Activated CD4-positive, alpha-beta memory T cell treated with anti-CD3 and anti-CD28 coated beads for 36 hours (primary cell): Measurements from ENCODE around the gene PABPN1L. TPM values are rescaled to one million over a fixed set of nuclear protein-coding genes. Genes with fewer than 3 reads are reported as not detected.

Source experiments
- CTCF ChIA-PET: fragments of 350-600 bp; sonication (Branson Sonifier 250); formaldehyde crosslinking; loops from one replicate; lab custom pipeline; 2021; ENCODE audit warnings: antibody characterized with exemption, inconsistent platforms; lab: Charles Lee
- POLR2A ChIA-PET: fragments of 350-600 bp; sonication (Branson Sonifier 250); formaldehyde crosslinking; loops from one replicate; lab custom pipeline; 2021; ENCODE audit warnings: antibody characterized with exemption; lab: Charles Lee
- DNase-seq: peaks from one replicate; pipeline ENCODE4 v3.0.0-alpha.2; 2020
- H3K27ac Mint-ChIP-seq: one replicate; pipeline ENCODE4 v1.8.0; 2021; ENCODE audit warnings: mixed read lengths
- H3K27me3 Mint-ChIP-seq: one replicate; pipeline ENCODE4 v1.8.0; 2021; ENCODE audit warnings: mixed read lengths
- H3K36me3 Mint-ChIP-seq: one replicate; pipeline ENCODE4 v1.8.0; 2021; ENCODE audit warnings: mixed read lengths
- H3K4me1 Mint-ChIP-seq: one replicate; pipeline ENCODE4 v1.8.0; 2021; ENCODE audit warnings: low read depth, mixed read lengths
- H3K4me3 Mint-ChIP-seq: one replicate; pipeline ENCODE4 v1.8.0; 2021; ENCODE audit warnings: mild to moderate bottlenecking, mixed read lengths
- H3K9me3 Mint-ChIP-seq: one replicate; pipeline ENCODE4 v1.8.0; 2021; ENCODE audit warnings: mixed read lengths
- intact Hi-C: fragments of 100-400 bp; cut with micrococcal nuclease; formaldehyde crosslinking; loops from one replicate; pipeline ENCODE4 v1.15.1; 2023
- total RNA-seq, 2 experiments: library from RNA; stranded (reverse); gene quantifications; one replicate each; pipeline ENCODE4 v1.2.3, GENCODE V29; 2021

PABPN1L gene
- total RNA-seq, 2 experiments from 2014 or later, result not detected

GRCh38 chr16:88867581-88868246 lies 1.3 kb upstream of the PABPN1L start:
- Mint-ChIP-seq H3K4me1 (peaks cover 5% of the 10 kb centered on the region), H3K36me3 (no peaks in the 10 kb centered on the region), H3K4me3 (no peak overlapping the region), H3K27me3 (peaks cover 10% of the 10 kb centered on the region), H3K9me3 (no peaks in the 10 kb centered on the region), H3K27ac (no peak overlapping the region)
- DNase-seq, result no peak
- ChIA-PET POLR2A (no interaction called here), CTCF (interaction anchor here (1.6 kb wide), 1 partner anchor 10 kb away, joined by 4 read pairs; no protein-coding TSS in a partner anchor)
- intact Hi-C loops, result no loop called here

- POLR2A ChIA-PET, result no interaction called here
- Mint-ChIP-seq H3K4me1 (peaks cover 2% of the 10 kb centered on the region), H3K27me3 (peaks cover 5% of the 10 kb centered on the region), H3K4me3 (no peak overlapping the region), H3K27ac (no peak overlapping the region), H3K36me3 (peaks cover 4% of the 10 kb centered on the region), H3K9me3 (no peaks in the 10 kb centered on the region)
- CTCF ChIA-PET, result interaction anchor here (1.5 kb wide), 1 partner anchor 50 kb away, joined by 3 read pairs; no protein-coding TSS in a partner anchor
- intact Hi-C loops, result no loop called here
- no peak for DNase-seq
These were observed 718 bp downstream of the PABPN1L start for GRCh38 chr16:88865742-88866141.

- intact Hi-C loops, result no loop called here
- DNase-seq, result no peak
- peaks cover 1% of the 10 kb centered on the region for H3K27me3 Mint-ChIP-seq
- no peak overlapping the region for H3K4me3 Mint-ChIP-seq
- no peak overlapping the region for H3K27ac Mint-ChIP-seq
- H3K36me3 Mint-ChIP-seq, result peaks cover 4% of the 10 kb centered on the region
- H3K4me1 Mint-ChIP-seq, result no peaks in the 10 kb centered on the region
- no peaks in the 10 kb centered on the region for H3K9me3 Mint-ChIP-seq
- ChIA-PET CTCF (interaction anchor here (1.5 kb wide), 1 partner anchor 50 kb away, joined by 3 read pairs; no protein-coding TSS in a partner anchor), POLR2A (no interaction called here)
These were observed 1.1 kb downstream of the PABPN1L start for GRCh38 chr16:88865310-88865709.

- peaks cover 7% of the 10 kb centered on the region for H3K36me3 Mint-ChIP-seq
- DNase-seq, result no peak
- no peaks in the 10 kb centered on the region for H3K9me3 Mint-ChIP-seq
- intact Hi-C loops, result no loop called here
- POLR2A ChIA-PET, result no interaction called here
- no peak overlapping the region for H3K4me3 Mint-ChIP-seq
- CTCF ChIA-PET, result interaction anchor here (1.5 kb wide), 1 partner anchor 49 kb away, joined by 3 read pairs; no protein-coding TSS in a partner anchor
- no peaks in the 10 kb centered on the region for H3K27me3 Mint-ChIP-seq
- no peaks in the 10 kb centered on the region for H3K4me1 Mint-ChIP-seq
- no peak overlapping the region for H3K27ac Mint-ChIP-seq
These were observed 1.9 kb downstream of the PABPN1L start for GRCh38 chr16:88864521-88864920.

- POLR2A ChIA-PET, result no interaction called here
- Mint-ChIP-seq H3K27ac (no peak overlapping the region), H3K9me3 (no peaks in the 10 kb centered on the region), H3K4me3 (no peak overlapping the region), H3K4me1 (no peaks in the 10 kb centered on the region), H3K36me3 (peaks cover 7% of the 10 kb centered on the region), H3K27me3 (no peaks in the 10 kb centered on the region)
- DNase-seq, result no peak
- intact Hi-C loops, result no loop called here
- CTCF ChIA-PET, result no interaction called here
These were observed 2.4 kb downstream of the PABPN1L start for GRCh38 chr16:88864099-88864498.

- Mint-ChIP-seq H3K27me3 (no peaks in the 10 kb centered on the region), H3K4me3 (no peak overlapping the region), H3K9me3 (no peaks in the 10 kb centered on the region), H3K36me3 (peaks cover 7% of the 10 kb centered on the region), H3K27ac (no peak overlapping the region), H3K4me1 (peaks cover 2% of the 10 kb centered on the region)
- CTCF ChIA-PET, result no interaction called here
- POLR2A ChIA-PET, result no interaction called here
- intact Hi-C loops, result no loop called here
- no peak for DNase-seq
These were observed 3.0 kb downstream of the PABPN1L start for GRCh38 chr16:88863426-88863825.

GRCh38 chr16:88862968-88863367 lies 3.5 kb downstream of the PABPN1L start:
- H3K4me3 Mint-ChIP-seq, result no peak overlapping the region
- CTCF ChIA-PET, result no interaction called here

GRCh38 chr16:88861359-88861758 lies 5.1 kb downstream of the PABPN1L start:
- Mint-ChIP-seq H3K36me3 (peaks cover 7% of the 10 kb centered on the region), H3K27me3 (no peaks in the 10 kb centered on the region), H3K9me3 (no peaks in the 10 kb centered on the region), H3K4me1 (peaks cover 11% of the 10 kb centered on the region), H3K4me3 (no peak overlapping the region), H3K27ac (no peak overlapping the region)
- POLR2A ChIA-PET, result no interaction called here
- no peak for DNase-seq
- intact Hi-C loops, result no loop called here
- CTCF ChIA-PET, result no interaction called here

More at GRCh38 chr16:88862968-88863367, 3.5 kb downstream of the PABPN1L start:
- peaks cover 7% of the 10 kb centered on the region for H3K36me3 Mint-ChIP-seq
- intact Hi-C loops, result no loop called here
- no peak overlapping the region for H3K27ac Mint-ChIP-seq
- POLR2A ChIA-PET, result no interaction called here
- no peaks in the 10 kb centered on the region for H3K9me3 Mint-ChIP-seq
- peaks cover 7% of the 10 kb centered on the region for H3K4me1 Mint-ChIP-seq
- H3K27me3 Mint-ChIP-seq, result no peaks in the 10 kb centered on the region
- DNase-seq, result no peak

- ChIA-PET CTCF (interaction anchor here (0.8 to 2.9 kb wide), 2 partner anchors 47 to 78 kb away, joined by 3 to 19 read pairs; partner anchors contain the start of gene APRT), POLR2A (no interaction called here)
- no peaks in the 10 kb centered on the region for H3K9me3 Mint-ChIP-seq
- no peak overlapping the region for H3K27ac Mint-ChIP-seq
- no peak overlapping the region for H3K4me3 Mint-ChIP-seq
- peaks cover 21% of the 10 kb centered on the region for H3K4me1 Mint-ChIP-seq
- intact Hi-C loops, result loop anchor here (10.0 kb wide), 1 partner anchor 255 kb away; no protein-coding TSS in a partner anchor
- H3K27me3 Mint-ChIP-seq, result no peaks in the 10 kb centered on the region
- no peak for DNase-seq
- H3K36me3 Mint-ChIP-seq, result peaks cover 7% of the 10 kb centered on the region
These were observed 6.9 kb downstream of the PABPN1L start for GRCh38 chr16:88859381-88860091.

GRCh38 chr16:88857728-88858339 lies 8.6 kb downstream of the PABPN1L start:
- peak; percentile 82 for DNase-seq
- intact Hi-C loops, result loop anchor here (1.0 to 10.0 kb wide), 4 partner anchors 46 to 313 kb away; partner anchors contain the start of genes CDH15, CTU2 and RNF166
- Mint-ChIP-seq H3K4me1 (peaks cover 21% of the 10 kb centered on the region), H3K36me3 (peaks cover 7% of the 10 kb centered on the region), H3K27ac (peak overlapping the region; percentile 55), H3K4me3 (peak overlapping the region; percentile 93), H3K27me3 (no peaks in the 10 kb centered on the region), H3K9me3 (no peaks in the 10 kb centered on the region)
- ChIA-PET CTCF (interaction anchor here (0.6 to 2.9 kb wide), 32 partner anchors 10 to 1062 kb away, joined by 3 to 39 read pairs (median 4); partner anchors contain the start of genes APRT, CDH15 and ZNF778), POLR2A (interaction anchor here (1.3 to 2.7 kb wide), 5 partner anchors 46 to 335 kb away, joined by 4 to 11 read pairs (median 8); partner anchors contain the start of genes APRT and CDT1)

GRCh38 chr16:88856828-88857727 lies 9.4 kb downstream of the PABPN1L start, which contains the start of the genes GALNS and TRAPPC2L:
Gene GALNS (minus strand): TSS chr16:88856947. CDS start chr16:88856877, 70 bp downstream.
Gene TRAPPC2L (plus strand): TSS chr16:88857127. CDS start chr16:88857151, 24 bp downstream.
- Mint-ChIP-seq H3K4me1 (peaks cover 23% of the 10 kb centered on the region), H3K27me3 (no peaks in the 10 kb centered on the region), H3K36me3 (peaks cover 7% of the 10 kb centered on the region), H3K9me3 (no peaks in the 10 kb centered on the region), H3K27ac (peak within 1 kb of the TSS; percentile 72), H3K4me3 (peak within 1 kb of the TSS; percentile 93)
- intact Hi-C loops, result loop anchor here (1.0 to 10.0 kb wide), 4 partner anchors 45 to 314 kb away; partner anchors contain the start of genes CDH15, CTU2 and RNF166
- peak; percentile 99 for DNase-seq
- ChIA-PET POLR2A (interaction anchor here (0.7 to 2.7 kb wide), 8 partner anchors 45 to 906 kb away, joined by 3 to 11 read pairs (median 6); partner anchors contain the start of genes APRT, BANP, CDT1 and CTU2), CTCF (interaction anchor here (0.6 to 2.9 kb wide), 25 partner anchors 10 to 419 kb away, joined by 3 to 39 read pairs (median 4); partner anchors contain the start of genes APRT, CDH15 and ZNF778)
